ENCODE results near the gene MRPS16.
"Not testable (repeated sequence)": the region's sequence is repeated elsewhere in the genome, so short reads cannot be mapped to it uniquely, and the experiment has no call there.

The MRPS16 gene

GRCh38 chr10:73252445-73253224 lies at the start of gene MRPS16:
Gene MRPS16, minus strand, starts transcription at chr10:73252644. Its CDS starts 162 bp downstream, at chr10:73252482.
- peak; percentile 85 for DNase-seq (ENCODE audit: low read depth, low spot score)
- H3K27ac ChIP-seq: peak within 1 kb of the TSS; percentile 91

- no peak overlapping the region for H3K27ac ChIP-seq
- no peak for DNase-seq (ENCODE audit: low read depth, low spot score)
These were observed 44.5 kb upstream of the MRPS16 start for GRCh38 chr10:73296946-73297345.

GRCh38 chr10:73293461-73293860 lies 41.0 kb upstream of the MRPS16 start:
- H3K27ac ChIP-seq: no peak overlapping the region
- DNase-seq (ENCODE audit: low read depth, low spot score): no peak

- H3K27ac ChIP-seq: no peak overlapping the region
- no peak for DNase-seq (ENCODE audit: low read depth, low spot score)
These were observed 37.5 kb upstream of the MRPS16 start for GRCh38 chr10:73289958-73290357.

DNA sequence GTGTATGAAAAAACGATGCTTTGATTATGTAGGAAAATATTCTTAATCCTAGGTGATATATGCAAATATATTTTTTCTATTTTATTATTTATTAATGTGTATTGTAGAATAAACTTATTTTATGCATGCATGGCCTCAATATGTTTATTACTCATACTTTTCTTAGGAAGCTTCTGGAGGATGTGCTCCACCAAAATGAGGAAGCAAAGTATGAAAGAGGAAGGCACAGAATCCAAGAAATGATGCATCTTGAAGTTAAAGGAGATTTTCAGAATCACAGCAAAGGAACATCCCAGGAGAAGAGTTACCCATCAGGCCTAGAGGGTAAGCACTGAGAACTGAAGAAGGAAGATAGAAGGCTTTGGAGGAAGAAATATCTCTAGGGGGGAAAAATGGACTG lies 35.0 kb upstream of the MRPS16 start:
- H3K27ac ChIP-seq: no peak overlapping the region
- no peak for DNase-seq (ENCODE audit: low read depth, low spot score)

GRCh38 chr10:73281097-73281496 lies 28.7 kb upstream of the MRPS16 start:
- no peak overlapping the region for H3K27ac ChIP-seq
- no peak for DNase-seq (ENCODE audit: low read depth, low spot score)

DNA sequence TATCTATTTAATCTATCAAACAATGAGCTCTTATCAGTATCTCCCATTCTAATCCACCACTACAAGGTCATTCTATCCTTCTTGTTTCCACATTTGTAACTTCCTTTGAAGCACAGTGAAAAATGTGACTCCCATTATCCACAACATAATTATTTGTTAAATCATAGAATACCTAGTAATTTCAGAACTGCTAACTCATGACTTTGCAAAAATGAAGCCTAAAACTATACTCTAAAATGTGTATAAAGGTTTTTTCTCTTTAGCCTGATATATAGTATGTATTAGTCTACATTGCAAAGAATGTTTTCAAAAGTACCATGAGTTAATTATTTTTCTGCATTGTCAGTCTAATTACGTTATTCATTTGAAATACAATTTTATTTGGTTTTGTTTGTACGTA lies 12.0 kb upstream of the MRPS16 start:
- DNase-seq (ENCODE audit: low read depth, low spot score): no peak

GRCh38 chr10:73263693-73264347 lies 11.4 kb upstream of the MRPS16 start:
- no peak for DNase-seq (ENCODE audit: low read depth, low spot score)
- H3K27ac ChIP-seq: peak overlapping the region; percentile 87

More for the DNA sequence above, 12.0 kb upstream of the MRPS16 start:
- peak overlapping the region; percentile 87 for H3K27ac ChIP-seq

DNA sequence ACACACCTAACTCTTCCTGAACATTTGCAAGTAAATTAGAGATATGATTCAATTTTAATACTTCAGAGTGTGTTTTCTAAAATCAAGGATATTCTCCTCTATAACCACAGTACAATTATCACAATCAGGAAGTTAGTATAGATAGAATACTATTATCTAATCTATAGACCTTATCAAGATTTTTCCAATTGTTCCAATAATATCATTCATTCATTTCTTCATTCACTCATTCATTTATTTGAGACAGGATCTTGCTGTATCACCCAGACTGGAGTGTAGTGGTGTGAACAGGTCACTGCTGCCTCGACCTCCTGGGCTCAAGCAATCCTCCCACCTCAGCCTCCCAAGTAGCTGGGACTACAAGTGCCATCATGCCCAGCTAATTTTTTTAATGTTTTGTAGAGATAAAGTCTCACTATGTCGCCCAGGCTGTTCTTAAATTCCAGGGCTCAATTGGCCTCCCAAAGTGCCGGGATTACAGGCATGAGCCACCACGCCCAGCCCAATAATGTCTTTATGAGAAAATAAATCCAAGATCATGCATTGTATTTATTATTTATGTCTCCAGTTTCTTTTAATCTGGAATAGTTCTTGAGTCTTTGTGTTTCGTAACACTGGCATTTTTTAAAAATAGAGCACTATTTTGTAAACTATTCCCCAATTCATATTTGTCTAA lies 10.6 kb upstream of the MRPS16 start:
- no peak for DNase-seq (ENCODE audit: low read depth, low spot score)
- H3K27ac ChIP-seq: peak overlapping the region; percentile 87

- H3K27ac ChIP-seq: peak overlapping the region; percentile 87
- peak; percentile 76 for DNase-seq (ENCODE audit: low read depth, low spot score)
These were observed 9.8 kb upstream of the MRPS16 start for GRCh38 chr10:73262105-73262730.

DNA sequence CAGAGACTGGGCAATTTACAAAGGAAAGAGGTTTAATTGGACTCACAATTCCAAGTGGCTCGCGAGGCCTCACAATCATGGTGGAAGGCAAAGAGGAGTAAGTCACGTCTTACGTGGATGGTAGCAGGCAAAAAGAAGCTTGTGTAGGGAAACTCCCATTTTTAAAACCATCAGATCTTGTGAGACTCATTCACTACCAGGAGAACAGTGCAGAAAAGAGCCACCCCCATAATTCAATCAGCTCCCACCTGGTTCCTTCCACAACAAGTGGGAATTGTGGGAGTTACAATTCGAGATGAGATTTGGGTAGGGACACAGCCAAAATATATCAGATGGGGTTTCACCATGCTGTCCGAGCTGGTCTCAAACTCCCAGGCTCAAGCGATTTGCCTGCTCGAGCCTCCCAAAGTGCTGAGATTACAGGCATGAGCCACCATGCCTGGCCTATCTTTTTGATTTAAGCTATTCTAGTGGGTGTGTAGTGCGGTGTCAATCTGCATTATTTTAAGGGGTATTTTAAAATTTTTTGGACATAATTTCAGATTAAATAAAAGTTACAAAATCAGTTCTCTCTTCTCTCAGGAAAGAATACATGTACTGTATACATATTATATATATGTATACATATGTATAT lies 9.0 kb upstream of the MRPS16 start:
- H3K27ac ChIP-seq: peak overlapping the region; percentile 87
- DNase-seq (ENCODE audit: low read depth, low spot score): no peak

DNA sequence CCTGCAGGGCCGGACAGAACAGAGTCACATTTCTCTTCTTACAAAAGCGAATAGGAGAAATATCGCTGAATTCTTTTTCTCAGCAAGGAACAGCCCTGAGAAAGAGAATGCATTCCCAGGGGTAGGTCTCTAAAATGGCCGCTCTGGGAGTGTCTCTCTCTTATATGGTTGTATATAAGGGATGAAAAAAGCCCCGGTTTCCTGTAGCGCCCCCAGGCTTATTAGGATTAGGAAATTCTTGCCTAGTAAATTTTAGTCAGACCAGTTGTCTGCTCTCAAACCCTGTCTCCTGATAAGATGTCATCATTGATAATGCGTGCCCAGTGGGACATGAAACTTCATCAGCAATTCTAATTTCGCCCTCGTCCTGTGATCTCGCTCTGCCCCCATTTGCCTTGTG lies 6.2 kb upstream of the MRPS16 start:
- not testable (repeated sequence) for DNase-seq (ENCODE audit: low read depth, low spot score); H3K27ac ChIP-seq

GRCh38 chr10:73253225-73253555 lies 746 bp upstream of the MRPS16 start:
- DNase-seq (ENCODE audit: low read depth, low spot score): no peak
- peak overlapping the region; percentile 91 for H3K27ac ChIP-seq

DNA sequence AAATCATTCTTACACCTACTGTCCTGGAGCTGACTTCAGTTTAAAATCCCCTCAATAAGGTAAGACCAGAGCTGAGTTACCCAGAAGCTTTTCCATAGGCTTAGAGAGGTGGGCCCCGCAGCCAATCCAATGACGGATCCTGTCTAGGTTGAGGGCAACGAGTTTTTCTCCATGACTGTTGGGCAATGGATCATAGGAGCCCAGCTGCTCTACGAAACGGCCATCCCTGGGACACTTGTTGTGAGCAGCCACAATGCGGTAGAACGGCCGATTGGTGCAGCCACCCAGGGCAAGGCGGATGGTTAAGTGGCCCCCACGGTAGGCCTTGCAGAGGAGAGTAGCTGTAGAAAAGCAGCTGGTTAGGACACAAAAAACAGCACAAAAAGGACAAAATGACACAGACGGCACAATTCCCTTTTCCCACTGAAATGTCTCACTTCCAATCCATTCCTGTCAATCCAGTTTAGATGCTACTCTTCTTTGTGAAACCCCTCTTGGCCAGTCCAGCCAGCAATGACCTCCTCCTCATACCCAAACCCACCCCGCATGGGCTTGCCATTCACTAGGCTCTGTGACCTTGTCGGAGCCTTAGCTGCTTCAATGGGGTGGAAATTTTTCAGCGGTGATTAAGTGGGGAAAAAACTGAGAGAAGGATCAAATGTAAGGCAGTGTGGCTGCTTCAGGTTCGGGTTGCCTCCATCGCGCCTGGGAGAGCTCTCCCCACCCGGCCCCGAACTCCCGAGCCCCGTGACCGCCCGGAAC lies 580 bp downstream of the MRPS16 start:
- H3K27ac ChIP-seq: peak overlapping the region; percentile 91
- DNase-seq (ENCODE audit: low read depth, low spot score): no peak

DNA sequence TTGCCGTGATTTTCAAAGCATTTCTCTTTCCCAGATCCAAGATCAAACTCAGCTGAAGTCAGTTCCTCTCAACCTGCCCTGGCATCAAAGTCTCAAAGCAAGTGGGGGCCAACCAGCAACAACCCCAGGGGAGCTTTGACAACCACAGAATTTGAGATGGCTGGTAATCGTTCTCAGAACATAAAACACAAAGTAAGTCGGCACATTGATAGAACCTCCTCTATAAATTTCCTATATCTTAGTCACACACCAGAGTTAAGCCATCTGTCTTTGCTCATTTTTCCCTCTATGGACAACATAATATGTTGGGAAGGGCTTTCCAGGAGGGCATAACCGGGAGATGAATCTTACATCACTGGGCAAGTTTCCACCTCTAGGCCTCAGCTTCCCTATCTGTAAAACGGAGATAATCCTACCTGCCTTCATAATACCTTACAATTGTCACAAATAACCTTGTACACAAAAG lies 4.2 kb downstream of the MRPS16 start:
- DNase-seq (ENCODE audit: low read depth, low spot score): no peak

DNA sequence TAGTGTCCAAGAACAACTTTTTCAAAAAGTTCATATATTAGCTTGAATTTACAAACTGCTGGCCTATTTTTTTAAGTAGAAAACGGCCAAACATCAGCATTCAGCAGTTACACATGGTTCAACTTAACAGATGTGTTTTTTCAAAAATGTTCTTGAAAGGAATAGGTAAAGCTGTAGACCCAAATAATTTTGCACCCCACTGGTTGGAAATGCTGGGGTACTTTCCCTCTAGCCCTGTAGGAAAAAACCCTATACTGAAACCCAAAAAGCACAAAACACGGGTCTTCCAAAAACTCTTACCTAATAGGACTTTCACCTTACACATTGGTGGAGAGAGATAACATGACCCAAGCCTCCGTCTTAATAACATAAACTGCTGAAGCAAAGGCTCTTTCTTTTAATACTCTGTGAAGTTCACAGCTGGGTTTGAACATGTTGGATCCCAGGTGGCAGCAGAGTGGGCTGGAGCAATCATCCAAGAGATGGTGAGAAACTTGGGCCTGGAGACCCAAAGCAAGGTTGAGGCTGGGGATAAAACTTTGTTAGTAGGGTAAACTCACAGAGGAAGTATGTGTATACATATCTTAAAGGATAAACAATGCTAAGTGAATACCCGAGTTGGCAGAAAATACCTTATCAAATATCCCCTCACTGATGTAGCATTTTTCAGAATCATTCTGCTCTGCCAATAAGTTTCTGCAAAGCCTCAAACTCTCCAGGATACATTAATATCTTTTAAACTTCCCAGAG lies 4.8 kb downstream of the MRPS16 start:
- DNase-seq (ENCODE audit: low read depth, low spot score): no peak
- peak overlapping the region; percentile 84 for H3K27ac ChIP-seq

More for the DNA sequence above, 4.2 kb downstream of the MRPS16 start:
- H3K27ac ChIP-seq: peak overlapping the region; percentile 84

- H3K27ac ChIP-seq: peak within 1 kb of the TSS; percentile 84
- DNase-seq (ENCODE audit: low read depth, low spot score): peak; percentile 73
These were observed 5.6 kb downstream of the MRPS16 start, which contains the start of gene DNAJC9 for GRCh38 chr10:73246646-73247508. Gene DNAJC9, minus strand, starts transcription at chr10:73247255. Its CDS starts 66 bp downstream, at chr10:73247189.

- H3K27ac ChIP-seq: peak overlapping the region; percentile 84
- DNase-seq (ENCODE audit: low read depth, low spot score): no peak
These were observed 6.2 kb downstream of the MRPS16 start for GRCh38 chr10:73246322-73246645.
